Measurements from ENCODE around the gene FAM76B. TPM values are rescaled to one million over a fixed set of nuclear protein-coding genes. Genes with fewer than 3 reads are reported as not detected.

Gene FAM76B
- total RNA-seq, 2 donors from 2014 or later = 36.5 to 40.2 TPM

DNA sequence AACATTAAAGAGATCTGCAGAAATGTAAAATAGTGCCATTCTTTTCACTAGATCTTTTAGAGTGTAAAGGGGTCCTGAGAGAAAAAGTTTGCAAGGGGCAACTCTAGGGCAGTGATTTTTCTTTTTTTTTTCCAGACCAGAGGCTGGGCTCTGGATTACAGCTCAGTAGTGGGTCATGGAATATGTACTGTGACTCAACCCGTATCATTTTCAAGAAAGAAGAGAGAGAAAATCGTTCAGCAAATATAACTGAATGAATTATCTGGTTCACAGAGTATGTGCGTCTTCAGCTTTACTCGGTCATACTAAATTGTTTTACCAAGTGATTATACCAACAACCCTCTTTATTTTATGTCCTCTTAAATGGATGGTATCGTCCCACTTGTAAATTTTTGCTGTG lies 4.5 kb upstream of the FAM76B start:
- Histone ChIP-seq H3K27ac (ENCODE audit: low read depth, low read length) (no peak overlapping the region), H3K4me3 (ENCODE audit: low read length) (no peak overlapping the region), H3K36me3 (ENCODE audit: control insufficient read depth, insufficient read depth, low read length) (peaks cover 9% of the 10 kb centered on the region), H3K9me3 (ENCODE audit: control insufficient read depth, low read length) (no peaks in the 10 kb centered on the region), H3K9ac (ENCODE audit: extremely low read depth, low read length, poor library complexity, severe bottlenecking) (no peak overlapping the region), H3K27me3 (ENCODE audit: control insufficient read depth, insufficient read depth, low read length, poor library complexity, severe bottlenecking) (no peaks in the 10 kb centered on the region), H3K4me1 (ENCODE audit: control insufficient read depth, insufficient read depth, low read length) (no peaks in the 10 kb centered on the region)
- Mint-ChIP-seq H3K4me1 (peaks cover 23% of the 10 kb centered on the region), H3K4me3 (no peak overlapping the region), H3K27me3 (ENCODE audit: insufficient read depth) (no peaks in the 10 kb centered on the region), H3K9me3 (no peaks in the 10 kb centered on the region), H3K36me3 (ENCODE audit: low read depth) (no peaks in the 10 kb centered on the region), H3K27ac (peak overlapping the region; percentile 68)
- 99% methylated on average over 5 of the region's 5 CpGs; no CpG with 5 or more reads in 1 of the 2 experiments for WGBS, 2 experiments (ENCODE audit: insufficient coverage in 1 of 2, insufficient read length in 1 of 2)
- DNase-seq = no peak
- TF ChIP-seq, protein P1, sequence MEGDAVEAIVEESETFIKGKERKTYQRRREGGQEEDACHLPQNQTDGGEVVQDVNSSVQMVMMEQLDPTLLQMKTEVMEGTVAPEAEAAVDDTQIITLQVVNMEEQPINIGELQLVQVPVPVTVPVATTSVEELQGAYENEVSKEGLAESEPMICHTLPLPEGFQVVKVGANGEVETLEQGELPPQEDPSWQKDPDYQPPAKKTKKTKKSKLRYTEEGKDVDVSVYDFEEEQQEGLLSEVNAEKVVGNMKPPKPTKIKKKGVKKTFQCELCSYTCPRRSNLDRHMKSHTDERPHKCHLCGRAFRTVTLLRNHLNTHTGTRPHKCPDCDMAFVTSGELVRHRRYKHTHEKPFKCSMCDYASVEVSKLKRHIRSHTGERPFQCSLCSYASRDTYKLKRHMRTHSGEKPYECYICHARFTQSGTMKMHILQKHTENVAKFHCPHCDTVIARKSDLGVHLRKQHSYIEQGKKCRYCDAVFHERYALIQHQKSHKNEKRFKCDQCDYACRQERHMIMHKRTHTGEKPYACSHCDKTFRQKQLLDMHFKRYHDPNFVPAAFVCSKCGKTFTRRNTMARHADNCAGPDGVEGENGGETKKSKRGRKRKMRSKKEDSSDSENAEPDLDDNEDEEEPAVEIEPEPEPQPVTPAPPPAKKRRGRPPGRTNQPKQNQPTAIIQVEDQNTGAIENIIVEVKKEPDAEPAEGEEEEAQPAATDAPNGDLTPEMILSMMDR (conservative IDR thresholded peaks at IDR 0.05) = no peak

DNA sequence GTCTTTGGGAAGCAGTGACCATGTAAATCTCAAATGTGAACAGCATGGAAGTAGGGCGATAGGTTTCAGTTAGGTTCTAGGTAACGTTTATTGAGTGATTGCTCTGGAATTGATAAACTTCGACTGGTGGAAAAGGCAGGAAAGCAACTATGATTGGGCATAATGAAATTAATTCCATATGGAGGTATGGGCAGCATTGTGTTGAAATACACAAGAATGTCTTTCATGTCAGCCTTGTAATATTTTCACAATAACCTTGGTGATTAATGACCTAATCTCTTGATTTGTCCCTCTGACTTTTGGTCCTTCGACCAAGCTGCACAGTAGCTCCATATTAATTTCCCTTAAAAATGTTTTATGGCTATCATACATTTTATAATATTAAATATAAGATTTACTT lies 3.5 kb upstream of the FAM76B start:
- peaks cover 5% of the 10 kb centered on the region for H3K36me3 ChIP-seq (ENCODE audit: control insufficient read depth, insufficient read depth, low read length)
- WGBS, 2 experiments (ENCODE audit: insufficient coverage in 1 of 2, insufficient read length in 1 of 2) = 94 to 100% methylated on average over 3 to 4 of the region's 4 CpGs
- no peaks in the 10 kb centered on the region for H3K9me3 ChIP-seq (ENCODE audit: control insufficient read depth, low read length)
- H3K4me3 ChIP-seq (ENCODE audit: low read length) = peak overlapping the region; percentile 97
- peaks cover 29% of the 10 kb centered on the region for H3K4me1 Mint-ChIP-seq
- H3K27me3 ChIP-seq (ENCODE audit: control insufficient read depth, insufficient read depth, low read length, poor library complexity, severe bottlenecking) = no peaks in the 10 kb centered on the region
- no peaks in the 10 kb centered on the region for H3K4me1 ChIP-seq (ENCODE audit: control insufficient read depth, insufficient read depth, low read length)
- TF ChIP-seq, protein P1 (conservative IDR thresholded peaks at IDR 0.05) = no peak
- no peaks in the 10 kb centered on the region for H3K9me3 Mint-ChIP-seq
- H3K27me3 Mint-ChIP-seq (ENCODE audit: insufficient read depth) = no peaks in the 10 kb centered on the region
- no peak for DNase-seq
- H3K9ac ChIP-seq (ENCODE audit: extremely low read depth, low read length, poor library complexity, severe bottlenecking) = no peak overlapping the region
- no peak overlapping the region for H3K27ac Mint-ChIP-seq
- no peak overlapping the region for H3K27ac ChIP-seq (ENCODE audit: low read depth, low read length)
- peaks cover 2% of the 10 kb centered on the region for H3K36me3 Mint-ChIP-seq (ENCODE audit: low read depth)
- no peak overlapping the region for H3K4me3 Mint-ChIP-seq

DNA sequence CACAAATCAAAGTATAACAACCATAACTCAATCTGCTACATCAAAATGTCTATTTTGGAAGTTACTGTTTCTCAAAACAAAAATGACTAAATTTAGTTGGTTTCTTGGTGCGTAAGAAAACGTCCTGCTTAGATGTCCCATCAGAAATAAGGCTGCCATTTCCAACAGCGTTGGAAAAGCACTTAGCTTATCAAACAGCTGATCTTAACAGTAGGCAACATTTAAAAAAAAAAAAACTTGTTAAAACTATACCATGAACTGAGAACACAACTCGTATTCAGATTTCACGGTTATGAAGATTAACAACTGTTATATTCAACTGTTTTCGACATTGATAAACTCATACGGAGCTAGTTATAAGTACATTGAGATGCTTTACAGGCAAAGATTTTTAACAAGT lies 3.1 kb upstream of the FAM76B start:
- Histone ChIP-seq H3K27ac (ENCODE audit: low read depth, low read length) (no peak overlapping the region), H3K4me3 (ENCODE audit: low read length) (peak overlapping the region; percentile 97), H3K36me3 (ENCODE audit: control insufficient read depth, insufficient read depth, low read length) (peaks cover 8% of the 10 kb centered on the region), H3K27me3 (ENCODE audit: control insufficient read depth, insufficient read depth, low read length, poor library complexity, severe bottlenecking) (no peaks in the 10 kb centered on the region), H3K9me3 (ENCODE audit: control insufficient read depth, low read length) (no peaks in the 10 kb centered on the region), H3K9ac (ENCODE audit: extremely low read depth, low read length, poor library complexity, severe bottlenecking) (no peak overlapping the region), H3K4me1 (ENCODE audit: control insufficient read depth, insufficient read depth, low read length) (no peaks in the 10 kb centered on the region)
- no peak for DNase-seq
- H3K9me3 Mint-ChIP-seq = no peaks in the 10 kb centered on the region
- no peak overlapping the region for H3K4me3 Mint-ChIP-seq
- WGBS, 2 experiments (ENCODE audit: insufficient coverage in 1 of 2, insufficient read length in 1 of 2) = 96% methylated on average over 6 to 7 of the region's 7 CpGs
- no peak overlapping the region for H3K27ac Mint-ChIP-seq
- peaks cover 33% of the 10 kb centered on the region for H3K4me1 Mint-ChIP-seq
- no peaks in the 10 kb centered on the region for H3K27me3 Mint-ChIP-seq (ENCODE audit: insufficient read depth)
- TF ChIP-seq, protein P1 (conservative IDR thresholded peaks at IDR 0.05) = no peak
- H3K36me3 Mint-ChIP-seq (ENCODE audit: low read depth) = peaks cover 6% of the 10 kb centered on the region
